GM12873 (cell line): ENCODE measurements around the gene LAMC1.

ENCODE experiments used
- TF ChIP-seq, protein P1 (sequence below): IDR thresholded peaks from 2 replicates; pipeline ENCODE4 v1.5.1; 2012; ENCODE audit warnings: low read depth, mild to moderate bottlenecking, moderate library complexity, low read length, control low read depth; ENCODE audit not compliant: insufficient read depth; ENCODE audit errors: missing control alignments

LAMC1 gene

DNA sequence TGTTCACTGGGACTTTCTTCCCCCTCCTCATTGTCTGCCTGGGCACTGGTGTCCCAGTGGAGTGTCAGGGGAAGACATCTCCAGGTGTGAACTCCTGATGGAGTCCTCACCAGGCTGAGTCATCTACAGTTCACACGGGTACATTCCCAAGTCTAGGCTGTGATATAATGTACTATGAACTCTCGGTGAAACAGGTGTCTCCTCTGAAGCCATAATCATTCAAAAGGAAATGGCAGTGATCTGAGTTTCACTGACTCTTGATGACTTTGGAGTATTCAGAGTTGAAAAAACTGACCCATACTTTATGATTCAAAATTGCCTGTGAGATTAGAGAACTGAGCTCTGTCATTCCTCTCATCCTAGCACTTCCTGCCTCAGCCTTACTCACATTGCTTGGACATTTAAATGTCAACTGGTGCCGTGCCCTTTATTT is 171.9 kb downstream of the LAMC1 start:
- TF ChIP-seq, protein P1, sequence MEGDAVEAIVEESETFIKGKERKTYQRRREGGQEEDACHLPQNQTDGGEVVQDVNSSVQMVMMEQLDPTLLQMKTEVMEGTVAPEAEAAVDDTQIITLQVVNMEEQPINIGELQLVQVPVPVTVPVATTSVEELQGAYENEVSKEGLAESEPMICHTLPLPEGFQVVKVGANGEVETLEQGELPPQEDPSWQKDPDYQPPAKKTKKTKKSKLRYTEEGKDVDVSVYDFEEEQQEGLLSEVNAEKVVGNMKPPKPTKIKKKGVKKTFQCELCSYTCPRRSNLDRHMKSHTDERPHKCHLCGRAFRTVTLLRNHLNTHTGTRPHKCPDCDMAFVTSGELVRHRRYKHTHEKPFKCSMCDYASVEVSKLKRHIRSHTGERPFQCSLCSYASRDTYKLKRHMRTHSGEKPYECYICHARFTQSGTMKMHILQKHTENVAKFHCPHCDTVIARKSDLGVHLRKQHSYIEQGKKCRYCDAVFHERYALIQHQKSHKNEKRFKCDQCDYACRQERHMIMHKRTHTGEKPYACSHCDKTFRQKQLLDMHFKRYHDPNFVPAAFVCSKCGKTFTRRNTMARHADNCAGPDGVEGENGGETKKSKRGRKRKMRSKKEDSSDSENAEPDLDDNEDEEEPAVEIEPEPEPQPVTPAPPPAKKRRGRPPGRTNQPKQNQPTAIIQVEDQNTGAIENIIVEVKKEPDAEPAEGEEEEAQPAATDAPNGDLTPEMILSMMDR, result no peak
